GM12878 (cell line): ENCODE results near the gene DHRS1.
A peak's percentile ranks its signal among the peaks of the same experiment; 100 is the strongest.

ENCODE experiments used
- CTCF ChIP-seq, 3 experiments: IDR thresholded peaks in 2 of 3; conservative IDR thresholded peaks in 1 of 3; 2 replicates each; pipeline ENCODE4 v1.5.1; 2011; ENCODE audit warnings: low read depth in 3 of 3, low read length in 3 of 3, mild to moderate bottlenecking in 3 of 3, control low read depth in 2 of 3, moderate library complexity in 2 of 3, inconsistent platforms in 1 of 3, mixed read lengths in 1 of 3; ENCODE audit not compliant: control insufficient read depth in 2 of 3, insufficient read depth in 1 of 3; ENCODE audit errors: extremely low read depth in 1 of 3
- EP300 ChIP-seq, 2 experiments: fragments of 150-350 bp in 1 of 2; IDR thresholded peaks; 2 replicates each; pipeline ENCODE4 v1.6.1; 2011 to 2012; ENCODE audit warnings: low read depth in 2 of 2, low read length in 2 of 2, borderline replicate concordance in 1 of 2, improper control_type of control experiment in 1 of 2, inconsistent platforms in 1 of 2; ENCODE audit not compliant: control insufficient read depth in 1 of 2
- HDGF ChIP-seq: fragments of 450-650 bp; IDR thresholded peaks from 2 replicates; pipeline ENCODE4 v1.6.1; 2016; ENCODE audit warnings: antibody characterized with exemption
- POLR2A ChIP-seq: IDR thresholded peaks from 2 replicates; pipeline ENCODE4 v1.6.1; 2011; ENCODE audit warnings: low read depth, mild to moderate bottlenecking, low read length
- POLR2AphosphoS5 ChIP-seq: IDR thresholded peaks from 2 replicates; pipeline ENCODE4 v1.6.1; 2011; ENCODE audit warnings: mild to moderate bottlenecking, low read length, inconsistent platforms
- SMC3 ChIP-seq: IDR thresholded peaks from 2 replicates; pipeline ENCODE4 v1.6.1; 2011; ENCODE audit warnings: low read length, improper control_type of control experiment, borderline replicate concordance
- SPI1 ChIP-seq: IDR thresholded peaks from 2 replicates; pipeline ENCODE4 v1.6.1; 2011; ENCODE audit warnings: low read depth, mild to moderate bottlenecking, low read length, moderate library complexity, borderline replicate concordance; ENCODE audit not compliant: insufficient read depth
- ZNF384 ChIP-seq: IDR thresholded peaks from 2 replicates; pipeline ENCODE4 v1.6.1; 2012; ENCODE audit warnings: low read depth, mild to moderate bottlenecking, low read length, improper control_type of control experiment, borderline replicate concordance
- ZNF592 ChIP-seq: fragments of 450-650 bp; IDR thresholded peaks from 2 replicates; pipeline ENCODE4 v1.6.1; 2017; ENCODE audit warnings: mild to moderate bottlenecking, moderate library complexity

GRCh38 chr14:24332268-24332993 is 32.9 kb upstream of the DHRS1 start:
- TF ChIP-seq POLR2A (no peak), SMC3 (peak; percentile 51; the same call in 1 of the 2 replicates), POLR2AphosphoS5 (no peak), ZNF384 (peak; percentile 95), SPI1 (no peak), HDGF (no peak), EP300 (IDR thresholded peaks at IDR 0.05; ENCODE audit: borderline replicate concordance in 1 of 2, control insufficient read depth in 1 of 2, low read depth in 2 of 2, low read length in 2 of 2) (no peak), CTCF (IDR thresholded peaks at IDR 0.05 in 2 of 3, conservative IDR thresholded peaks at IDR 0.05 in 1 of 3; ENCODE audit: control insufficient read depth in 2 of 3, extremely low read depth in 1 of 3, insufficient read depth in 1 of 3, low read depth in 3 of 3, low read length in 3 of 3) (peak; percentile 80 to 86 (median 85)), ZNF592 (no peak)
